ENCODE results near the gene DLG3.

- TF ChIP-seq CTCF (IDR thresholded peaks at IDR 0.05), result peak; percentile 67 to 82 (median 72)
- peak in 2 of 3 donors; percentile 28 to 44 for TF ChIP-seq POLR2AphosphoS5 (IDR thresholded peaks at IDR 0.05)
- no peak for TF ChIP-seq EP300 (IDR thresholded peaks at IDR 0.05; ENCODE audit: low read depth)
- TF ChIP-seq POLR2A (IDR thresholded peaks at IDR 0.05), result peak; percentile 37
Observed at GRCh38 chrX:70433848-70434351, 10.7 kb upstream of the DLG3 start.

Data from transverse colon (tissue), 4 donors.